Mucosa of descending colon (tissue), 3 donors: ENCODE measurements around the gene NKX2-4. TPM values are rescaled to one million over a fixed set of nuclear protein-coding genes. Genes with fewer than 3 reads are reported as not detected.

Experiments
- ATAC-seq: fragments of 200-7000 bp; cut with Tn5 transposase; one replicate; pipeline ENCODE4 v1.9.1; 2020; ENCODE audit warnings: mild to moderate bottlenecking, moderate library complexity
- DNase-seq, 3 donors: peaks; one replicate each; pipeline ENCODE4 v3.0.0-alpha.2; 2020
- H3K36me3 ChIP-seq: fragments of 200-600 bp; one replicate; pipeline ENCODE4 v1.8.0; 2021; ENCODE audit warnings: low read depth, mild to moderate bottlenecking
- H3K4me1 ChIP-seq: fragments of 200-600 bp; one replicate; pipeline ENCODE4 v1.8.0; 2021; ENCODE audit warnings: low read depth, mild to moderate bottlenecking
- H3K4me3 ChIP-seq: fragments of 200-600 bp; one replicate; pipeline ENCODE4 v1.8.0; 2021; ENCODE audit warnings: mild to moderate bottlenecking
- H3K9me3 ChIP-seq: fragments of 200-600 bp; one replicate; pipeline ENCODE4 v1.8.0; 2021; ENCODE audit warnings: mild to moderate bottlenecking
- intact Hi-C, 2 donors: fragments of 100-400 bp; cut with DNase I in 1 of 2; cut with micrococcal nuclease in 1 of 2; formaldehyde crosslinking; loops; one replicate each; pipeline versions ENCODE4 v1.11.0 to v1.11.1; 2022; cut with DNase I, micrococcal nuclease
- total RNA-seq, 3 donors: library from RNA; stranded (reverse); fragmentation: NEBNext Ultra II Directional in 2 of 3; extraction: Animal tissue kit (Norgen Biotek cat#: 25700) in 2 of 3; gene quantifications; one replicate each; pipeline versions ENCODE4 v1.2.1 to v1.2.4, GENCODE V29; 2021 to 2023
- TF ChIP-seq, protein P1 (sequence below): fragments of 200-600 bp; IDR thresholded peaks from one replicate; pipeline ENCODE4 v1.8.0; 2022; ENCODE audit warnings: antibody characterized with exemption, mild to moderate bottlenecking
- donor health status: DM: no; HTN: no; CAD: no; lungs with moderate emphysema.
- donor health status: DM: no; HTN: no; CAD: no.
- donor health status: DM: no; HTN: yes; CAD: no.

Gene NKX2-4
- total RNA-seq, 3 donors from 2014 or later = not detected

DNA sequence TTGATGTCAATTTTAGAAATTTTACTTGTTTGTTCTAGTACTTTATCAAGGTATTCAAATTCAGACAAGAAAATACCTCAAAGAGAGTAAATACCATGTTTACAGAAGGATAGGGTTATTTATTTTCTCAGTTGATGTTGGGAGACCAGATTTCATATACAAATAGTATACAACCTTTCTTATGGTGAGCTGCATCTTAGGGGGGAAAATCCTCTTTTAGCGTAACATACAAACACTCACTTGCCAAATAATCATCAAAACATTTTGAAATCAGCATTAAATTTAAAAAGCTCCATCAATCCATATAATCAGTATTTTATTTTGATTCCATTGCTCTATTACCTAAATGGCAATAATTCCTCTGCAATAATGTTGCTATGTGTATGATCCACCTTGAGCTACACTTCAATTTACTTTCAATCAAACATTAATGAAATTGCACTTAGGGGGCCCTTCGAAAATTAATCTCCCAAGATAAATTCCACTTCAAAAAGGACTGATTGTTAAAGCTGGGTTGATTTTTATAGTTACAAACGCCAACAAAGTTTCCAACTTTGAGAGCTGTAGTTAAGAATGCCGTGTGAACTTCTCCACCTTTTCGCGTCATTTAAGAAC is 2.2 kb downstream of the NKX2-4 start:
- no peak overlapping the region for H3K4me3 ChIP-seq

DNA sequence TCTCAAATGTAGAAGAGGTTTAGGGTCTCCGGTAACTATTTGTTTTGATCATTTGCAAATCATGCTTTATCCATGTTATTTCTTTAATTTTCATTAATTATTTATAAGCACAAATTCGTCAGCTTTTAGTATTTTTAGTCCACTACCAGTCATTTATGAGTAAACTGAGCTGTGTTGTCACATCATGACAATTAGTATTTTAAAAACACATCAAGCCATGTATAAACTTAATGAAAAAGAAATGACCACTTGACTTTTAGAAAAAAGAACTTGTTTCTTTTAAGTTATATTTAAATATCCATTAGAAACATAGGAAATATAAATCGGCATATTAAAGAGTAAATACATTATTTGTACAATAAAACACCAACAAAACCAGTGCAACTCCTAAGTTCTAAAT is 2.8 kb downstream of the NKX2-4 start:
- TF ChIP-seq, protein P1, sequence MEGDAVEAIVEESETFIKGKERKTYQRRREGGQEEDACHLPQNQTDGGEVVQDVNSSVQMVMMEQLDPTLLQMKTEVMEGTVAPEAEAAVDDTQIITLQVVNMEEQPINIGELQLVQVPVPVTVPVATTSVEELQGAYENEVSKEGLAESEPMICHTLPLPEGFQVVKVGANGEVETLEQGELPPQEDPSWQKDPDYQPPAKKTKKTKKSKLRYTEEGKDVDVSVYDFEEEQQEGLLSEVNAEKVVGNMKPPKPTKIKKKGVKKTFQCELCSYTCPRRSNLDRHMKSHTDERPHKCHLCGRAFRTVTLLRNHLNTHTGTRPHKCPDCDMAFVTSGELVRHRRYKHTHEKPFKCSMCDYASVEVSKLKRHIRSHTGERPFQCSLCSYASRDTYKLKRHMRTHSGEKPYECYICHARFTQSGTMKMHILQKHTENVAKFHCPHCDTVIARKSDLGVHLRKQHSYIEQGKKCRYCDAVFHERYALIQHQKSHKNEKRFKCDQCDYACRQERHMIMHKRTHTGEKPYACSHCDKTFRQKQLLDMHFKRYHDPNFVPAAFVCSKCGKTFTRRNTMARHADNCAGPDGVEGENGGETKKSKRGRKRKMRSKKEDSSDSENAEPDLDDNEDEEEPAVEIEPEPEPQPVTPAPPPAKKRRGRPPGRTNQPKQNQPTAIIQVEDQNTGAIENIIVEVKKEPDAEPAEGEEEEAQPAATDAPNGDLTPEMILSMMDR = no peak
- intact Hi-C loops = no loop called here
- Histone ChIP-seq H3K4me1 (peaks cover 4% of the 10 kb centered on the region), H3K9me3 (no peaks in the 10 kb centered on the region), H3K36me3 (no peaks in the 10 kb centered on the region), H3K4me3 (no peak overlapping the region)
- DNase-seq (no peak), ATAC-seq (no peak)

More for the DNA sequence above, 2.2 kb downstream of the NKX2-4 start:
- no peaks in the 10 kb centered on the region for H3K36me3 ChIP-seq
- no peak for ATAC-seq
- H3K9me3 ChIP-seq = no peaks in the 10 kb centered on the region
- TF ChIP-seq, protein P1 = no peak
- intact Hi-C loops = no loop called here
- DNase-seq = no peak
- peaks cover 4% of the 10 kb centered on the region for H3K4me1 ChIP-seq

DNA sequence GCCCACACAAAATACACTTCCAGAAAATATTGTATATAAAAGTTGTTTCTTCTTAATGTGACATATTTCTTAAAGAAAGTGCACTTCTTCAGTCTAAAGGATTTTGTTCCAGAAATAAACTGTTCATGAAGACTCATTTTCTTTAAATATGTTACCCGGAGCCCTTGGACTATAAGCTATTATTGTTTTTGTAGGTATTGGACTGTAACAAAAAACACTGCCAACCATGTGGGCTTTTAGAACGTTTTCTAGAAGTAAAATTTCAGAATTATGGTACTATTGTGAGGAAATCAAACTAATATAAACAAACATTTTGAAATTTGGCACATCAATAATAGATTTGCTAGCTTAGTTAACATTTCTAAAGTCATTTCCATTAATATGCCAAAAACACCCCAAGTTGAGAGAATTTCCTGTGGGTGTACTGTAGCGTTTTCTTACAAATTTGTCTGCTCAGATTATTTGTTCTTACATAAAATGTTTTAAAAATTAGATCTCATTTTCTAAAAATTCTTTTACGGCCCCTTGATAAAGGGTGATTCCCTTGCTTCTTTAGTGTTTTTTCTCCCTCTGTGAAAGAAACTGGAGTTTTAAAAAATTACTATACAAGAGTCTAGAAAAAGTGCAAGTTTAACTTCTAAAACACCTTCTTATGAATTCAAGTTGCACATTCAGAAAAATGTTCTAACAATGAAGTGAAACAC is 3.4 kb downstream of the NKX2-4 start:
- intact Hi-C loops = no loop called here
- TF ChIP-seq, protein P1 = no peak
- H3K9me3 ChIP-seq = no peaks in the 10 kb centered on the region
- ATAC-seq = no peak
- peaks cover 4% of the 10 kb centered on the region for H3K4me1 ChIP-seq
- no peaks in the 10 kb centered on the region for H3K36me3 ChIP-seq
- no peak overlapping the region for H3K4me3 ChIP-seq
- no peak for DNase-seq

DNA sequence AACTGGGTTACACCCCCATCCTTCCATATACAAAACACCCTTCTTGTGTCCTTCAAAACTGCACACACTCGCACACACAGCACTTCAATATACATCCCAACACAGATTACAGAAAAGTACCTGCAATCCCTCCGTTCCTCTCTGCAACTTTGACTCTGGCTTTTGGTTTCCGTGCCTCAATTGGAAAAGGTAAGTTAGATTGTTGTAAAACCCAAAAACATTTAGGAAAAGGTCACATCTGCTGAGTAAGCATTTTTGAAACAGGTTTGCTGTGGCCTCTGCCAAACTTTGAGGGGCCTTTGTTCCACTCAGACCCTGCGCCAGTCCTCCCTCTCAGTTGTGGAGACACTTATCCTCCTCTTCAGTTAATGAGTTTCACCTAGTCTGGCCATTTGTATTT is 4.2 kb downstream of the NKX2-4 start:
- ATAC-seq (no peak), DNase-seq (no peak)
- Histone ChIP-seq H3K9me3 (no peaks in the 10 kb centered on the region), H3K4me3 (no peak overlapping the region), H3K4me1 (peaks cover 4% of the 10 kb centered on the region), H3K36me3 (no peaks in the 10 kb centered on the region)
- intact Hi-C loops = no loop called here
- TF ChIP-seq, protein P1 = no peak

DNA sequence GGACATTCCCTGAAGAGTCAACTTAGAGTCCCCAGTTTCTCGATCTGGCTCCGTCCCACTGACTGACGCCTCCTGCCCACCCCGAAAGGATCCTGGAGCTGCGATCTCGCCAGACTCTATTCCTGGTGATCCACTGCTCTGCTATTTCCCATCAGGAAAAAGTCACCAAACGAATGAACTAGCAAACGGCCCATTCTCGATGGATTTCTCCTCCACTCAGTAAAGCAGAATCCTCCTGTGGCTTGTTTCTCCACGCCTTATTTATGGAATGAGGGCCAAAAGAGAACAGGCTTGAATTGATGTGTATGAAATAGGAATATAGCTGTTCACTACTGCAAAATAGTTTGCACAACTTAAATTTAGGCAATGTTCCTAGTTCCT is 5.4 kb downstream of the NKX2-4 start:
- intact Hi-C loops = no loop called here

More for the DNA sequence above, 5.4 kb downstream of the NKX2-4 start:
- ATAC-seq (no peak), DNase-seq (no peak)
- H3K4me1 ChIP-seq = peaks cover 4% of the 10 kb centered on the region
- H3K4me3 ChIP-seq = no peak overlapping the region
- TF ChIP-seq, protein P1 = no peak
- H3K36me3 ChIP-seq = no peaks in the 10 kb centered on the region
- H3K9me3 ChIP-seq = no peaks in the 10 kb centered on the region
